Stimulated activated CD8-positive, alpha-beta memory T cell treated with anti-CD3 and anti-CD28 coated beads, Interleukin-12 subunit alpha, Interleukin-12 subunit beta, amount 100 ng/mL, for 4 hours (primary cell): ENCODE data around the gene ENTPD8.

ENCODE experiments used
- DNase-seq: peaks from one replicate; pipeline ENCODE4 v3.0.0-alpha.2; 2020; ENCODE audit warnings: low read depth

Gene ENTPD8, protein sequence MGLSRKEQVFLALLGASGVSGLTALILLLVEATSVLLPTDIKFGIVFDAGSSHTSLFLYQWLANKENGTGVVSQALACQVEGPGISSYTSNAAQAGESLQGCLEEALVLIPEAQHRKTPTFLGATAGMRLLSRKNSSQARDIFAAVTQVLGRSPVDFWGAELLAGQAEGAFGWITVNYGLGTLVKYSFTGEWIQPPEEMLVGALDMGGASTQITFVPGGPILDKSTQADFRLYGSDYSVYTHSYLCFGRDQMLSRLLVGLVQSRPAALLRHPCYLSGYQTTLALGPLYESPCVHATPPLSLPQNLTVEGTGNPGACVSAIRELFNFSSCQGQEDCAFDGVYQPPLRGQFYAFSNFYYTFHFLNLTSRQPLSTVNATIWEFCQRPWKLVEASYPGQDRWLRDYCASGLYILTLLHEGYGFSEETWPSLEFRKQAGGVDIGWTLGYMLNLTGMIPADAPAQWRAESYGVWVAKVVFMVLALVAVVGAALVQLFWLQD

DNA sequence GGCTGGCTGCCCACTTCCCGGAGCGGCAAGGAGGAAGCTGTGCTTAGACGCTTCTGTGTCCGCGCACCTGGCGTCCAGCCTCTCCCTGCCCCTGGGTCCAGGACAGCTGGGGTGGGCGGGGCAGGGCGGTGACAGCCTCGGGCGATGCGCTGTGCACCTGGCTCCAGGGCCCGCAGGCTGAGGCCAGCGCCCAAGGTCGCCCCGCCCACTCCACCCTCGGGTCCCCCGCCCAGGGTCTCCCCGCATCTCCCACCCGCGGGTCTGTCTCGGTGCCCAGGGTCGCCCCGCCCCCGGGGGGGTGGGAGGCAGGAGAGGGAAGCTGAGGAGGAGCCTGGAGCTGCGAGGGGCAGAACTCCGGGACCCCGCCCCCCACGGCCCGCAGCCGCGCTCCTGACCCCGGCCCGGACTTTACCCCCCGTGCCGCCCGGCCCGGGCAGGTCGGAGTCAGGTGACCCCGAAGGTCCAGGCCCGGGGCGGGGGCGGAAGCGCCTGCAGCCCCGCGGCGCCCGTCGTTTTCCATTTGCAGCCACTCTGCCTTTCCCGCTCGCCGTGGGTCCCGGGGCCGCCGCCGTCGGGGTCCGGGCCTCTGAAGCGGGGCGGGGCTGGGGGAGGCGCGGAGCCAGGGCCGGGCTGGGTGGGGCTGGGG, at the start of gene ENTPD8:
TSS of gene ENTPD8 (minus strand) at position 69 of the 646 bp plus-strand sequence. CDS start 3,072 bp downstream, outside the sequence.
- DNase-seq, result no peak

DNA sequence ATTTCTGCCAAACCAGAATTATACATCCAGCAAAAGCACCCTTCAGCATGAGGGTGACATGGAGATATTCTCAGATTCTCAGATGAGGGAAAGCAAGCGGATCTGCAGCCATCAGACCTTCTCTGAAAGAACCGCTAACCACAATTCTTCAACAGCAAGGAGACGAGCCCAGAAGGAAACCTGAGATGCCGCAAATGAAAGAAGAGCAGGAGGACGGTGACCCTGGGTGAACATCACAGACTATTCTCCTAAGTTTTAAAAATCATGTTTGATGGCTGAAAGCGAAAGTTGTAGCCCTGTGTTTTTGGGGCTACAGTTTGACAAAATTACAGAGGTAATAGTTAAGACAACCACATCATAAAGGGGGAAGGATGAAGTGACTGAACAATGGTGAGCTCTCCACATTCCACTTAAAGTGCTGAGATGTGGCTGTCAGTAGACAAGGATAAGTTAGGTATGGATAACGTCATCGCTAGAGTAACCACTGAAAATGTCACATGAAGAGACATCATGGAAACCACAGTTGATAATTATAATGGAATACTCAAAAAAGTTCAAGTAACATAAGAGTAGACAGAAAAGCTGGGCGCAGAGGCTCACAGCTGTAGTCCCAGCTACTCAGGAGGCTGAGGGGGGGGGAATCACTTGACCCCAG, 49.5 kb upstream of the ENTPD8 start:
- DNase-seq, result no peak

DNA sequence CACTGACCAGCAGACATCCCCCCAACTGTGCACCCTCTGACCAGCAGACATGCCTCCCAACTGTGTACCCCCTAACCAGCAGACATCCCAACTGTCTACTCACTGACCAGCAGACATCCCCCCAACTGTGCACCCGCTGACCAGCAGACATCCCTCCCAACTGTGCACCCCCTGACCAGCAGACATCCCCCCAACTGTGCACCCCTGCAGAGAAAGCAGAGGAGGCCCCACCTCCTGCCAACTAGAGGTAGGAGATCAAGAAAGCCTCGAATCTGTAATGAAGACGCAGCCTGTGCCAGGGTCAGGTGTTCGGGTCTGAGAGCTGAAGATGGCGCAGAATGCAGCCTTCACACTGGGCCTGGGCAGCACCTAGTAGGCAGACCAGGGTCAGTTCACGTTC, 47.7 kb upstream of the ENTPD8 start:
- no peak for DNase-seq

DNA sequence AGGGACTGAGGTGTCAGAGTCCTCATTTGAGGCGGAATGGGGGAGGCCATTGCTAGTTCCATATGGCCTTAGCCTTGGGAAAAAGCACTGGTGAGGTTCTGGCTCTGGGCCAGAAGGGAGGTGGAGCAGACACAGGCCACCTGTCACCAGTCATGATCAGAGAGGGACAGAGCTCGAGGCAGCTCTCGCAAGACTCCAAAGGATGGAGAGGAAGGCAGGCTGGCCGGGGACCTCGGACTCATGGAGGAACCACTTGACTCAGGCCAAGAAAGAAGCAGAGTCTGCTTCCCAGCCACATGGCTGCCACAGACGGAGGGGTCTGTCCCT, 47.1 kb upstream of the ENTPD8 start:
- no peak for DNase-seq

DNA sequence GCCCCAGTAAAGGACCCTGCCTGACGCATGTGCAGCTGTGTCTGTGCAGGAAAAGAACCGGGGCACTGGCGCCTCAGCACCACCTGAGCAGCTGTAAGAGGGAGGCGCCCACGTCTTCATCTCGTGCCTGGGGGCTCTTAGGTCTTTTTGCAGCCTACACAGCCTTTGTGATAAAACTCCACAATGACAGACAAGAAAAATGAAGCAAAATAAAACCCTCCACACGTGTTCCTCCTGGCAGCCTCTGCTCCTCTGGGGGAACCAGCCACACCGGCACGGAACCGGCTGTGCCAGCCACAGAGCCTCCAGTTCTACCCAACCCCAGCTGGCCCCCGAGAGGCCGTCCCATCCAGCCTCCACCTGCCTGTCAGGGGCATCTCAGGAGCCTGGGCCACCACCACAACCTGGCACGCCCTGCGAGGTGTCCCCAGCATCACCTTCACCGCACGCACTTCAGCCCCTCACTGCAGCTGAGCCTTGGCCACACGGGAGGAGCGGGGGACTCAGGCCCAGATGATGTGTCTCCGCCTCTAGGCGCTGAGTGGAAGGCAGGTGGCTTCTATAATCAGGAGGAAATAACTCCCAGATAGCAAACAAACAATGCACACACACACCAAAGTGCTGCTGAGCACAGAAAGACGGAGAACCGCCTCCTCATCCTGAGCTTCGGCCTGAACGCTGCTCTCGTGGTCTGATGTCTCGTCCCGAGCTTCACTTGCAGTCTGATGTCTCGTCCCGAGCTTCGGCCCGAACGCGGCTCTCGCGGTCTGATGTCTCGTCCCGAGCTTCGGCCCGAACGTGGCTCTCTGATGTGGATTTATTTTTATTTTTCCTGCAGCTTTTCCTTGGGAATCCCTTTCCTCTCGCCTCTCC, 46.5 kb upstream of the ENTPD8 start:
- DNase-seq, result no peak

DNA sequence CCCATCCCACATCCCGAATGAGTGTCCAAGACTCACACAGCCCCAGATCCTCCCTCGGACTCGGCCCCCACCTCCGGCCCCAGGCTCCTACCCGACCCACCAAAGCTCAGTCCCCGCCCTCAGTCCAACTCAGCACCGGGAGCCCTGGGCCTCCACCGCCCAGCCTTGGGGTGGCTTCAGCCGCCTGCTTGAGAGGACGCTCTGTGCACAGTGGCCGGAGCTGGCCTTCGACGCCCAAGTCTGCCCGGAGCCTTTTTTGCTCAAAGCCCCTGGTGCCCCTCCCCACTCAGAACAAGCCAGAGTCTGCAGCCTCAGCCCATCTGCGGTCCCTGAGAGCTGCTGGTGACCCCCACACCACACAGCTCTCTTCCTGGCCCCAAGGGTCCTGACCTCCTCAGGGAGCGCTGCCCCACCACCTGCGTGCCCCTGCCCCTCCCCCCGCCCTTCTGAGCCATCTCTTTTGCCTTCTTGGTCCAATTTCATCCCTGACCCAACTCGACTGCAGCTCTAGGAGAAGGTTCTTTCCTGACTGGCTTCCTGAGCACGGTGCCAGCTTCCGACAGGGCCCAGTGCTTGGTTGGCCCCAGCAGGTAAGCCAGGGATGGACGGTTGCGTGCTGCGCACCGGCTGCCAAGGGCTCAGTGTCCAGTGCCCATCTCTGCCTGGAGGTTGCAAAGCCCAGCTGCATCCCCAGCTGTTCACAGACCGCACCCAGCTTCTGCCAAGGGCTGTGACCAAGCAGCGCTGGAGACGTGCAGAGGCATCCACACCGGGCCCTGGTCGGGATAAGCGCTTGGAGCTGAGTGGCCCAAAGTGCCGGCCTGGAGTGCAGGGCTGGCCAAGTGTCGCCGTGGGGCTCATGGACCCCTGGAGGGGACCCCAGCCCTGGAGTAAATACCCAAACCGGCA, 45.6 kb upstream of the ENTPD8 start:
- no peak for DNase-seq

DNA sequence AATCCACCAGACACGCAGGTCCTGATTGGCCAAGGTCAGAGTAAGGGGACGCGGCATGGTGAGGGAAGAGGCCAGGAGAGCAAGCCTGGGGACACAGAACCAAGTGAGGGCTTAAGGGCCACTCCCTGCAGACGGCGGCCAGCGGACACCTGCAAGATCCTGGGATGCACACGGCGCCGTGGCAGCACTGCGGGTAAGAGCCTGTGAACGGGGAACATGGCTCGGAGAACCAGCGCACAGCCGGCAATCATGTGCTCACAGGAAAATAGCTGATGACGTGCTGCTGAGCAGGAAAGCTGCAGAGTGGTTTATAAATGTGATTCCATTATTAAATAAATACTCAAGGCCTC, 45.0 kb upstream of the ENTPD8 start:
- no peak for DNase-seq

DNA sequence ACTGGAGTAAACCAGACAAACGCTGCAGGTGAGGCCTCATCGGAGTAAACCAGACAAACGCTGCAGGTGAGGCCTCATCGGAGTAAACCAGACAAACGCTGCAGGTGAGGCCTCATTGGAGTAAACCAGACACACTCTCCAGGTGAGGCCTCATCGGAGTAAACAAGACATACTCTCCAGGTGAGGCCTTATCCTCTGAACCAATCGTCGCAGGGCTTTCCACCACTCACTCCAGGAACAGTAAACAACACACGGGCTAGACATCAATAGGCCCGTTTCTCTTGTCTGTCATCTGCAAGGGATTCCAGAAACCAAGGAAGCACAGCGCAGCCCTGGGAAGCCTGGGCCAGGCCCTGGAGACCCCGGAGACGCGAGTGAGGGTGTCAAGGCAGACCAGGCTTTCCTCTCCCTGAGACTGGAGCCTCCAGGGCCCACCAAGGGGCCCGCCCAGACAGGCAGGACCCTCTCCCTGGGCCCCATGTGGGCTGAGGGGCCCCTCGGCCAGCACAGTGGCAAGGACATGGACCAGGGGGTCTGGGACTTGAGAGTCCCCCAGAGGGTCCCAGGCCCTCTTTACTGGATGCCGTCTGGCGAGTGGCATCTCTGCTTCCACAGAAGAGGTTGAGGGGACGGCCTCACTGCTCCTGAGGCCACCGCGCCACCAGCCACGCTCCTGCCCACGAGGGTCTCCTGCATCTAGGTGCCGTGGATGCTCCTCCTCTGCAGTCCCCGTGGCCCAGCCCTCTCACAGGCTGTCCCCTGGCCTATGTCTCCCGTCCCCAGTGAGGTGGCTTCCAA, 44.4 kb upstream of the ENTPD8 start:
- no peak for DNase-seq

DNA sequence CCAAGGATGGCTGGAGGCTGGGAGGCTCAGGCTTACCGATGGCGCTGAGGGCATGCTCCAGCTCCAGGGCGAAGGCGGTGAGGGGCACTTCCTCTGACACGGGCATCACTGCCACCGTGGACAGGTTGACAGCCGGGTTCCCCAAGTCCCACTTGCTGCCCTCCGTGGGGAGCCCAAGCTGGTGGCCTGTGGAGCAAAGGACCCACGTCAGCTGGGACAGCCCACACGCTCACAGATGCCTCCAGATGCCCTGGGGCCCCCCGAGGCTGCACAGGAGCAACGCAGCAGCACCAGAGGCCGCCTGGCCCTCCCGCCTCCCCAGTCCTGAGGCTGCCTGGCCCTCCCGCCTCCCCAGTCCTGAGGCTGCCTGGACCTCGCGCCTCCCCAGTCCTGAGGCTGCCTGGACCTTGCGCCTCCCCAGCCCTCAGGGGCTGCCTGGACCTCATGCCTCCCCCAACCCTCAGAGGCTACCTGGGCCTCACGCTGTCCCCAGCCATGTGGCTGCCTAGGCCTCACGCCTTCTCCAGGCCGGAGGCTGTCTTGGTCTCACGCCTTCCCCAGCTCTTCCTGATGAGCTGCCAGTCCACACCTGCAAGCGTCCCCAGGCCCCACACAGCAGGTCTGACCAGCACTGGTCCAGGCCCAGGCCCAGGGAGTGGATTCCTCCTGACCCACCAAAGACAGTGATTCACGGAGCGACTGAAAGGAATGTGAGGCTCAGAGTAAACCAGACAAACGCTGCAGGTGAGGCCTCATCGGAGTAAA, 43.6 kb upstream of the ENTPD8 start:
- DNase-seq, result no peak

DNA sequence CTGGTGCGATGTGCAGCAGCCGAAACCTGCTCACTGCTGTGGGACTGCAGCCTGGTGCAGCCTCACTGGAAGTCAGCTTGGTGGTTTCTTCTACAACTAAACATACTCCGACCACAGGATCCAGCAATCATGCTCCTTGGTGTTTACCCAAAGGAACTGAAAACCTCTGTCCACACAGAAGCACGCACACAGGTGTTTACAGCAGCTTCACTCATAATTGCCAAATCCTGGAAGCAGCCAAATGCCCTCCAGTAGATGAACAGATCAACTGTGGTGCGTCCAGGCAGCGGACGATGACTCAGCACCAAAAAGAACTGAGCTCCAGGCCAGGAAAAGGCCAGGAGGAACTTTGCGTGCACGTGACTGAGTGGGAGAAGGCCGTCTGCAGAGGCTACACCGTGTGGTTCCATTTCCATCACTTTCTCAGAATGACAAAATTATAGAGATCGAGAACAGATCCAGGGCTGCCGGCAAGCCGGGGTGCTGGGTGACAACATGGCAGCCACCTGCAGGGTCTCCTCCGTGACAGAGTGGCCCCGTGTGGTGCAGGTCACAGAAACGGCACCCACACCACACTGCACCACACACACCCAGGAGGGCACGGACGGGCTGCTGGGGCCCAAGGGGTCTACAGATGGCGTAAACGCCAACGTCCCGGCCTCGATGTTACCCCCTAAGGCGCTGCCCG, 41.1 kb upstream of the ENTPD8 start:
- no peak for DNase-seq

DNA sequence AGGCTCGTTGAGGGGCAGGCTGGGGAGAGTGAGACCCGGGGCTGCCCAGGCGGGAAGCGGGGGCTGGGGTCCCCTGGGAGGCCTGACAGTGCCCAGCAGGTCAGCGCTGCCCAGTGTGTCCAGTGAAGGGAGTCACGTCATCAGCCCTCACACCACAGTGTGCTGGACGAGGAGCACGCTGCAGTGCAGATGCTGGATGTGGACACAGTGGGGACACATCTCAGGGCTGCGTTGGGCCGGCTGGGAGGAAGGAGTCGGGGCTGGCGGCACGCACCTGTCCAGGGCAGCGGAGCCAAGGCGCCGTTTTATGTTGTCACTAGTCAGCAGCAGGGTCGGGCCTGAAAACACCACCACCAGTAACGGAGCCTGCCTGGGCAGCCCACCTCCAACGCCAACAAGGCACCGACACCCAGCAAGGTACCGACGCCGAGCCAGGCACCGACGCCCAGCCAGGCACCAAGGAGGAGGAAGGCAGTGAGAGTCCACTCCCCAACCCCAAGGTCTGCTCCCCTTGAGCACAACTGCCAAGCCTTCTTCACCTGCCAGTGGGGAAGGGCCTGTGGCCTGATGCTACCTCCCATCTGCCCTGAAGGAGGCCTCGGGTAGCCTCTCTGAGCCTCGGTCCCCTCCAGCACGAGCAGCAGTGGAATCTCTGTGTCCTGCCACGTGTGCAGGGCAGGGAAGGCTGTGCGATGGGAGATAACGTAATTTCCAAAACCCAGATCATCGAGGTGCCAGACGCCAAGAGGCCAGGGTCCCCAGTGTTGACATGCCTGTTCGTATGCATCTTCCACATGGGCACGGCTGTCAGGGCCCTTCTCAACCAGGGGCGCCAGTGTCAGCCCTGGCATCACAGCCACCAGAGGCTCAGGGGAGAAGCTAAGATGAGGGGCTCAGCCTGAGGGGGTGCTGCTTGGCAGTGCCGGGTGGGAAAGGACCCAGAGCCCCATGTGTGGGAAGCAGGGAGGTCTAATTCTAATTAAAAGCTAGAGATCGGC, 39.8 kb upstream of the ENTPD8 start:
- DNase-seq, result no peak

DNA sequence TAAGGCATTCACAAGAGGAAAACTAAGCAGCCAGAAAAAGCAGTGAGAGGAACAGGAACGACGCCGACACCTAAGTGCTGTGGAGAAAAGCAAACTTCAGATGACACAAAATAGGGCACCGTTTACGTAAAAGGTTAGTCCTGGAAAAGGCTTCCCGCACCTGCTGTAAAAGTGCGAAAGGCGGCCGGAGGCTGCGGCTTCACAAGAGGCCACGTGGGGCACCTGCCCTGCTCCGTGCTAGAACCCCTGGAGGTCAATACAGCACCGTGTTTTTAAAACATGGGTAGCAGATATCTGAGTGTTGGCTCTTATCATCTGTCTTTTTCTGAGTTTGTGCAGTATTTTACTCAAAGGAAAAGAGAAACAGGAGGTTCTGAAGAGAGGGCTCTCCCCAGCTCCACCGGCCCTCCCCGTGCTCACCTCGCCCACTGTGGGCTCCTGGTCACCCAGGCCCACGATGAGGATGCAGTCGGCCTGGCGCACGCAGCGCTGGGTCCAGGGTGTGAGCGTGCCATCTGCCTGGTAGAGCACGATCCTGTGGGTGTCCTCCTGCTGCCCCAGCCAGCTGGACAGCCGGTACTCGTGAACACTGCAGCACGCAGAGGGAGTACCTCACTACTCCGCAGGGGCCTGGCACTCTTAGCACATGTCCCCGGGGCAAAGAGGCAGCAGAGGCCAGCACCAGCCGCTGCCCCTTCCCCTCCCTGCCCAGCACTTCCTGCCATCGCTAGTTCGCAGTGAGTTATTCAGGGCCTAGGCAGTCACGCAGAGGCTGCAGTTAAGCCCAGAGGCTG, 38.9 kb upstream of the ENTPD8 start:
- DNase-seq, result no peak

DNA sequence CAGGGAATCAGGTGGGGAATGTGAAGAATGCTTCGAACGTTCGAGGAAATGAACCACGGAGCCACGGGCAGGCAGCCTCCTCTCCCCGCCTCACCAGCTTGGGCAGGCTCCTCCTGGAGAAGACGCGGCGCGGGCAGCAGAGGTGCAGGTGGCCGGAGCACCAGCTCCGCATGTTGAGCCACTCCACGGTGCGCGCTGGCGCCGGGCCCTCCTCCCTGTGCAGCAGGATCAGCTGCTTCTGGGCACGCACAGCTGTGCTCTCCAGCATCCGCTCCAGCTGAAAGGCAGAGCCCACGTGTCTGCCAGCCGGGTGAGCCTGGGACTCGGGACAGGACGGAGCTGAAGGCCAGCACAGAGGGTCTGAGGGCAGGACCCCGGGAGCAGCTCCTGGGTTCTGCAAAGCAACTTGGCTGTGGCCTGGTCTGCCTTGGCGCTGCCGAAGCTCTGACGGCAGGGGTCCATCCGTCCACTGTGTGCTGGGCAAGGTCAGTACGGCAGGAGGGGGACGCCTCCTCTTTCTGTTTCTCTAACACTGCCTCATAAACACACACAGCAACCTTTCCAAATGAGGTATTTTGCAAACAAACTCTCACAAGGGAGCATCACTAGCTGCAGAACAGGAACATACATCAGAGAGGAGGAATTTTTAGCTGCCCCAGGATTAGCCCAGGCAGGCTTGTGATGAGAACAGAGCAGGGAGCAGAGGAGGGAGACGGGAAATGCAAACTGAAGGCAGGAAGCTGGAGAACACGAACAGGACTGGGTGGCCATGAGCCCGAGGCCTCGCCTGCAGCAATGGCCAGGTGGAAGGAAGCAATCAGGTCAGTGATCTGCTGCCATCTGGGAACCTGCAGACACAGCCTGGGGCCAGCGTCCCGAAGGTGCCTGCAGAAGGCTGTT, 38.1 kb upstream of the ENTPD8 start:
- no peak for DNase-seq

DNA sequence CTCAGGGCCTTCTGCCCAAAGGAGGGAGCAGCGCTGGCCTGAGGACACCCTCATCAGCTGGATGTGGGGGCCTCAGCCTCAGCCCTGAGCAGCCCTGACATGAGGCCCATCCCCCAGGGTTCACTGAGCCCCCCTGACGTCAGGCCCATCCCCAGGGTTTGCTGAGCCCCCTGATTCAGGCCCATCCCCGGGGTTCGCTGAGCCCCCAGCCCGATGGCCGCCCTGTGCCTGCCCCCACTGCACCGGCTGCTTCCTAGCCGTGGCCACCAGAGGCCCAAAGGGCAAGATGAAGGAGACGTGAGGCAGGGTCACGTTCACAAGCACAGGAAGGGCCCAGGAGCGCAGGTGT, 37.4 kb upstream of the ENTPD8 start:
- DNase-seq, result no peak

DNA sequence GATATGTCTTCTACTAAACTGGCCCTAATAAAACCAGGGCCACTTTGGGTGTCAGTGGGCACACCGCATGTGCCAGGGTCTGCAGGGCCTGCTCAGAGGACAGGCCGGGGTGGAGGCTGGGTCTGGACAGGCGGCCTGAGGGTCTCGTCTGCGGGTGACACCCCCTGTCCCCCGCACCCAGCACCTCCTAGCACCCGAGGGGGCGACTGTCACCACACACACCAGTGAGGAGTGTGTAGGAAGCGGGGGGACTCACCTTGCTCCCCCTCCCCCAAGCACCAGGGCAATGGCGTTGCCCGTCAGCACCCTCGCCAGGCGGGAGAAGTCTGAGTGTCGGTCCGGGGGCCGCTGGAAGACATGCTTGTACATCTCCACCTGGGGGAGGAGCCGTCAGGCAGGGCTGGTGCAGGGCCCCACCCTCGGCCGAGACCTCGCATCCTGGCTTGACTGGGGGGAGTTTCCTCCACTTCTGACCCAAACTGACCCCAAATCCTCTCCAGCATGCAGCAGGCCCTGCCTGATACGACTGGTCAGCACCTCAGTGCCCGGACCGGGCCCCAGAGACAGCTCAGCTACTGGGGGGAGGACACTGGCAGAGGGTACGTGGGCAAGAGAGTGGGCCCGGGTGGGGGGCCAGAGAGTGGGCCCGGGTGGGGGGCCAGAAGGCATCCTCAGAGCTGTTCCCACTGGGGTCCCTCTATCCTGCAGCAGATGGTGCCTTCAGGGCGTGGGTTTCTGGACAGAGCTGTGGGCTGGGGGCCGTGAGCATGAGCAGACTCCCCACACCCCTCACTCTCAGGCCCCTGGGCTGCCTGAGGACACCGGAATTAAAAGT, 36.8 kb upstream of the ENTPD8 start:
- no peak for DNase-seq
